K562 (cell line): ENCODE measurements around the gene TMEM69. TPM values are rescaled to one million over a fixed set of nuclear protein-coding genes. Genes with fewer than 3 reads are reported as not detected.

Source experiments
- ARID2 ChIP-seq: fragments of 450-650 bp; IDR thresholded peaks from 2 replicates; pipeline ENCODE4 v1.6.1; 2017; ENCODE audit warnings: antibody characterized with exemption, mild to moderate bottlenecking
- ATF3 ChIP-seq, 2 experiments: fragments of 450-650 bp in 1 of 2; sonication (generic) in 1 of 2; formaldehyde crosslinking in 1 of 2; IDR thresholded peaks in 1 of 2; conservative IDR thresholded peaks in 1 of 2; 2 replicates each; pipeline versions ENCODE4 v1.6.1 to v1.8.1; 2016 to 2023; ENCODE audit warnings: mild to moderate bottlenecking in 2 of 2, moderate library complexity in 2 of 2, inconsistent platforms in 1 of 2, missing genetic modification reagents in 1 of 2
- BHLHE40 ChIP-seq: IDR thresholded peaks from 2 replicates; pipeline ENCODE4 v1.6.1; 2011; ENCODE audit warnings: low read length, improper control_type of control experiment
- E2F8 ChIP-seq: fragments of 450-650 bp; IDR thresholded peaks from 2 replicates; pipeline ENCODE4 v1.7.1; 2018; ENCODE audit warnings: mild to moderate bottlenecking, low read depth; ENCODE audit not compliant: partially characterized antibody
- GABPB1 ChIP-seq: sonication (generic); formaldehyde crosslinking; IDR thresholded peaks from 2 replicates; pipeline ENCODE4 v1.8.0; 2022; ENCODE audit warnings: mild to moderate bottlenecking, missing genetic modification reagents
- HDAC1 ChIP-seq, 2 experiments: fragments of 450-650 bp; IDR thresholded peaks; 2 replicates each; pipeline ENCODE4 v1.6.1; 2016 to 2017; ENCODE audit warnings: inconsistent platforms in 1 of 2, mild to moderate bottlenecking in 1 of 2, moderate library complexity in 1 of 2
- HDGF ChIP-seq: fragments of 450-650 bp; IDR thresholded peaks from 2 replicates; pipeline ENCODE4 v1.6.1; 2016
- HINFP ChIP-seq: fragments of 450-650 bp; conservative IDR thresholded peaks from 2 replicates; pipeline ENCODE4 v1.6.1; 2016; ENCODE audit warnings: missing genetic modification characterization, low read depth, mild to moderate bottlenecking, control low read depth, missing compliant biosample characterization
- HMG20A ChIP-seq: fragments of 450-650 bp; formaldehyde crosslinking; conservative IDR thresholded peaks from 2 replicates; pipeline ENCODE4 v1.4.0; 2020; ENCODE audit warnings: mild to moderate bottlenecking, mixed read lengths
- MEIS2 ChIP-seq: fragments of 450-650 bp; IDR thresholded peaks from 2 replicates; pipeline ENCODE4 v1.6.1; 2014; ENCODE audit warnings: mild to moderate bottlenecking; ENCODE audit not compliant: partially characterized antibody
- NFRKB ChIP-seq: fragments of 450-650 bp; IDR thresholded peaks from 2 replicates; pipeline ENCODE4 v1.6.1; 2016; ENCODE audit warnings: low read depth
- PHF8 ChIP-seq: fragments of 200-600 bp; sonication (generic); IDR thresholded peaks from 2 replicates; pipeline ENCODE4 v1.6.1; 2012; ENCODE audit warnings: mixed run types, mild to moderate bottlenecking, inconsistent platforms, low read length, moderate library complexity, borderline replicate concordance
- POLR2B ChIP-seq: fragments of 450-650 bp; IDR thresholded peaks from 2 replicates; pipeline ENCODE4 v1.6.1; 2018; ENCODE audit warnings: low read depth; ENCODE audit not compliant: partially characterized antibody
- RBM22 ChIP-seq: fragments of 200-400 bp; formaldehyde crosslinking; IDR thresholded peaks from 2 replicates; pipeline ENCODE4 v1.6.1; 2018; ENCODE audit warnings: low read length, low read depth; ENCODE audit not compliant: poor library complexity, severe bottlenecking
- ZMIZ1 ChIP-seq, 2 experiments: fragments of 150-350 bp in 1 of 2; IDR thresholded peaks; 2 replicates each; pipeline ENCODE4 v1.6.1; 2012 to 2016; ENCODE audit warnings: low read depth in 2 of 2, low read length in 2 of 2, mild to moderate bottlenecking in 1 of 2, moderate library complexity in 1 of 2
- ZNF764 ChIP-seq: fragments of 250-450 bp; sonication (Bioruptor Pico); IDR thresholded peaks from 2 replicates; pipeline ENCODE4 v1.4.0; 2020; ENCODE audit warnings: low read depth, mild to moderate bottlenecking, moderate library complexity
- polyA plus RNA-seq, 8 experiments: library from polyadenylated mRNA; depleted of rRNA in 4 of 8; stranded (reverse) in 5 of 8; unstranded in 3 of 8; fragments of >200 nt; fragmentation: Nextera tagmentation in 2 of 8; fragmentation: Illumina TruSeq in 1 of 8; extraction: Ambion mirVana in 2 of 8; extraction: Trizol in 1 of 8; gene quantifications; 2 replicates each; pipeline versions ENCODE4 v1.2.1 to v1.2.3, GENCODE V29; 2011 to 2014; ENCODE audit warnings: inconsistent platforms in 1 of 8, missing spikeins in 1 of 8
- total RNA-seq, 7 experiments: library from RNA; depleted of rRNA in 6 of 7; stranded (reverse); fragments of >200 nt in 6 of 7; fragmentation: Illumina TruSeq in 2 of 7; extraction: Trizol in 2 of 7; gene quantifications; 2 replicates each; pipeline versions ENCODE4 v1.2.1 to v1.2.3, GENCODE V29; 2011 to 2021; ENCODE audit warnings: low replicate concordance in 1 of 7

TMEM69 gene
- total and polyA plus RNA-seq, 9 of the 15 experiments (the other 6 are each of a cell fraction or from before 2014, with no cell fraction given) = 47.3 to 248 (median 103) TPM

- TF ChIP-seq ATF3 (IDR thresholded peaks at IDR 0.05) (no peak), ATF3 (CRISPR knock-in tag; conservative IDR thresholded peaks at IDR 0.05) (no peak; the same call in none of the 2 replicates), PHF8 (peak; percentile 73; the same call in 1 of the 2 replicates), GABPB1 (CRISPR knock-in tag) (peak; percentile 98), E2F8 (peak; percentile 91), HMG20A (CRISPR knock-in tag) (no peak), HINFP (no peak), ZMIZ1 (IDR thresholded peaks at IDR 0.05; ENCODE audit: low read depth in 2 of 2, low read length in 2 of 2) (peak in 1 of 2 experiments; percentile 74; a peak in 2 of 4 replicates), ZNF764 (CRISPR knock-in tag) (0 out of 2 replicates have a peak, but pooled peaks have one; percentile 46), ARID2 (no peak), RBM22 (no peak), NFRKB (peak; percentile 99), HDGF (no peak; the same call in 1 of the 2 replicates), BHLHE40 (peak; percentile 75), HDAC1 (IDR thresholded peaks at IDR 0.05) (peak in 1 of 2 experiments; percentile 90; a peak in 2 of 4 replicates), MEIS2 (no peak), POLR2B (peak; percentile 92)
These were observed at the start of gene TMEM69 (continued) for GRCh38 chr1:45687754-45688740.
